GM12892 (cell line): ENCODE data around the gene PSD.

Experiments used
- POLR2A ChIP-seq: IDR thresholded peaks from 2 replicates; pipeline ENCODE4 v1.6.1; 2011; ENCODE audit warnings: low read depth, low read length, control low read depth
- POLR2AphosphoS5 ChIP-seq: IDR thresholded peaks from 2 replicates; pipeline ENCODE4 v1.6.1; 2011; ENCODE audit warnings: low read depth, low read length, control low read depth
- TAF1 ChIP-seq: IDR thresholded peaks from 2 replicates; pipeline ENCODE4 v1.6.1; 2011; ENCODE audit warnings: low read depth, mild to moderate bottlenecking, control low read depth, low read length, borderline replicate concordance

DNA sequence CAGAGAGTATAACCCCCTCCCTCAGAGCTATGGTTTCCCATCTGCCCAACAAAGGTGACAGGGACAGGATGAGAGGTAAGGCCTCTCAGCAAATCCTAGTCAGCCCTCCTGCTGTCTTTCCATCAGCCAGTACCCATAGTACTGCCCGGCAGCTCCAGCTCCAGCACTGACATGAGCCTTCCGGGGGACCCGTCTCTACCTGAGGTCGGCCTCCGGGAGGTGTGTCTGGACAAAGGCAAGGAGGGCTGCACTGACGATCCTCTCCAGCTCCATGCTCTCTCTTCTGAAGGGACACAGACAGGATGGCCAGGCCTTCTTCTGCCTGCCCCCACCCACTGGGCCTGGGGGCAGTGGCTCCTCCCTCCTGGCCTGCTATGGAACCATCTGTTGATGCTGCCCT, 6.3 kb upstream of the PSD start:
- TF ChIP-seq POLR2A (no peak), TAF1 (no peak), POLR2AphosphoS5 (no peak)
